Measurements from ENCODE around the gene RPL37A.

The RPL37A gene

DNA sequence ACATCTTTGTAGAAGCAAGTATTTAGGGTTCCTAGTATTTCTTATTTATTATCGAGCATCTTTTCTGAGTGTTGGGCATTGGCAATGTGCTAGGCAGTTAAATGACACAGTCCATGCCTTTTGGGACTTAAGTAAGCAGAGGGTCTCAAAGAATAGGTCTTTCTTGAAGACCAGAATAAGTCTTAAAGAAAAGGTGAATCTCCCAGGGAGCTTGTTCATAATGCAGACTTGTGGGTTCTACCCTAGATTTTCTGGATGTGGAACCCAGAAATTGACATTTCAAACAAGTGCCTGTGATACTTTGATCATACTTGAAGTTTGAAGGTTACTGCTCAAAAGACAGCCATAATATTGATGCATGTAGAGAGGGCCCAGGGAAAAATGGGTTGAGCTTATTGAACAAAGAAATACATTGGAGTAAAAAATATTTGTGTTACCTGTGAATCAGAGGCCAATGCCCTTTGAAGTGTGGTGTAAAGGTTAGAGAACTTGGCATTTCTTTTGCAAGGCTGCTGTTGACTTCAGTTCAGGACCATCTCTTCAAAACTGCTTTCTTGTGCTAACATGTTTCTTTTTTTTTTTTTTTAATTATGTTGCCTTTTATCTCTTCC lies 24.4 kb downstream of the RPL37A start:
- H3K9ac ChIP-seq (ENCODE audit: low read length), result no peak overlapping the region
- no peaks in the 10 kb centered on the region for H3K4me1 ChIP-seq (ENCODE audit: low read length)
- H2AFZ ChIP-seq (ENCODE audit: low read length), result no peak overlapping the region
- H3K79me2 ChIP-seq (ENCODE audit: low read length), result no peaks in the 10 kb centered on the region
- no peak overlapping the region for H3K4me3 ChIP-seq (ENCODE audit: low read length)
- no peak overlapping the region for H3K4me2 ChIP-seq (ENCODE audit: low read depth, low read length)
- no peak for DNase-seq
- H3K9me2 ChIP-seq (replicated peaks; ENCODE audit: insufficient read depth, low read length), result no peaks in the 10 kb centered on the region
- no peak for TF ChIP-seq EZH2 (optimal IDR thresholded peaks at IDR 0.05; ENCODE audit: low read depth, low read length)
- no peak for TF ChIP-seq EZH2phosphoT487 (IDR thresholded peaks at IDR 0.05; ENCODE audit: low read length)
- TF ChIP-seq, protein P1, sequence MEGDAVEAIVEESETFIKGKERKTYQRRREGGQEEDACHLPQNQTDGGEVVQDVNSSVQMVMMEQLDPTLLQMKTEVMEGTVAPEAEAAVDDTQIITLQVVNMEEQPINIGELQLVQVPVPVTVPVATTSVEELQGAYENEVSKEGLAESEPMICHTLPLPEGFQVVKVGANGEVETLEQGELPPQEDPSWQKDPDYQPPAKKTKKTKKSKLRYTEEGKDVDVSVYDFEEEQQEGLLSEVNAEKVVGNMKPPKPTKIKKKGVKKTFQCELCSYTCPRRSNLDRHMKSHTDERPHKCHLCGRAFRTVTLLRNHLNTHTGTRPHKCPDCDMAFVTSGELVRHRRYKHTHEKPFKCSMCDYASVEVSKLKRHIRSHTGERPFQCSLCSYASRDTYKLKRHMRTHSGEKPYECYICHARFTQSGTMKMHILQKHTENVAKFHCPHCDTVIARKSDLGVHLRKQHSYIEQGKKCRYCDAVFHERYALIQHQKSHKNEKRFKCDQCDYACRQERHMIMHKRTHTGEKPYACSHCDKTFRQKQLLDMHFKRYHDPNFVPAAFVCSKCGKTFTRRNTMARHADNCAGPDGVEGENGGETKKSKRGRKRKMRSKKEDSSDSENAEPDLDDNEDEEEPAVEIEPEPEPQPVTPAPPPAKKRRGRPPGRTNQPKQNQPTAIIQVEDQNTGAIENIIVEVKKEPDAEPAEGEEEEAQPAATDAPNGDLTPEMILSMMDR (IDR thresholded peaks at IDR 0.05; ENCODE audit: low read length), result no peak
- no peaks in the 10 kb centered on the region for H3K9me3 ChIP-seq (replicated peaks; ENCODE audit: insufficient read depth, low read length)
- H4K20me1 ChIP-seq (ENCODE audit: insufficient read depth, low read length), result no peaks in the 10 kb centered on the region
- no peaks in the 10 kb centered on the region for H3F3A ChIP-seq (ENCODE audit: insufficient read depth, low read length)
- no peaks in the 10 kb centered on the region for H3K27me3 ChIP-seq (replicated peaks; ENCODE audit: insufficient read depth, low read length)
- no peaks in the 10 kb centered on the region for H3K36me3 ChIP-seq (replicated peaks; ENCODE audit: insufficient read depth, low read length)
- H3K27ac ChIP-seq (ENCODE audit: low read length), result no peak overlapping the region

- no peaks in the 10 kb centered on the region for H3F3A ChIP-seq (ENCODE audit: insufficient read depth, low read length)
- H3K9me3 ChIP-seq (replicated peaks; ENCODE audit: insufficient read depth, low read length), result no peaks in the 10 kb centered on the region
- TF ChIP-seq EZH2phosphoT487 (IDR thresholded peaks at IDR 0.05; ENCODE audit: low read length) (no peak), EZH2 (optimal IDR thresholded peaks at IDR 0.05; ENCODE audit: low read depth, low read length) (no peak)
- TF ChIP-seq, protein P1 (IDR thresholded peaks at IDR 0.05; ENCODE audit: low read length), result no peak
These were observed 27.3 kb downstream of the RPL37A start for GRCh38 chr2:216525972-216526371.

DNA sequence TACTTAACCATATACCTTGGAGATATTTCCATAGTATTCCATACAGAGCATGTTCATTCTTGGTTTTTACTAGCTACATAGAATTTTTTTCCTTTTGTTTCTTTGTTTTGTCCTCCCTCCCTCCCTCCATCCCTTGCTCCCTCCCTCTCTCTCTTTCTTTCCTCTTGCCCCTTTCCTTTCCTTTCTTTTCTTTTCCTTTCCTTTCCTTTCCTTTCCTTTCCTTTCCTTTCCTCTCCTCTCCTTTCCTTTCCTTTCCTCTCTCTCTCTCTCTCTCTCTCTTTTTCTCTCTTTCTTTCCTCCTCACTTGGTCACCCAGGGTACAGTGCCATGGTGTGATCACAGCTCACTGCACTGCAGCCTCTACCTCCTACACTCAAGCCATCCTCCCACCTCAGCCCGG lies 28.3 kb downstream of the RPL37A start:
- H3K9me3 ChIP-seq (replicated peaks; ENCODE audit: insufficient read depth, low read length), result no peaks in the 10 kb centered on the region
- H3K27me3 ChIP-seq (replicated peaks; ENCODE audit: insufficient read depth, low read length), result no peaks in the 10 kb centered on the region
- no peak overlapping the region for H3K27ac ChIP-seq (ENCODE audit: low read length)
- no peak overlapping the region for H3K4me3 ChIP-seq (ENCODE audit: low read length)
- no peak for TF ChIP-seq EZH2phosphoT487 (IDR thresholded peaks at IDR 0.05; ENCODE audit: low read length)
- TF ChIP-seq, protein P1 (IDR thresholded peaks at IDR 0.05; ENCODE audit: low read length), result no peak
- TF ChIP-seq EZH2 (optimal IDR thresholded peaks at IDR 0.05; ENCODE audit: low read depth, low read length), result no peak
- no peaks in the 10 kb centered on the region for H3K79me2 ChIP-seq (ENCODE audit: low read length)
- H3K9ac ChIP-seq (ENCODE audit: low read length), result no peak overlapping the region
- no peaks in the 10 kb centered on the region for H3K36me3 ChIP-seq (replicated peaks; ENCODE audit: insufficient read depth, low read length)
- no peaks in the 10 kb centered on the region for H3K9me2 ChIP-seq (replicated peaks; ENCODE audit: insufficient read depth, low read length)
- DNase-seq, result no peak
- H3F3A ChIP-seq (ENCODE audit: insufficient read depth, low read length), result no peaks in the 10 kb centered on the region
- H2AFZ ChIP-seq (ENCODE audit: low read length), result no peak overlapping the region
- no peak overlapping the region for H3K4me2 ChIP-seq (ENCODE audit: low read depth, low read length)
- H3K4me1 ChIP-seq (ENCODE audit: low read length), result no peaks in the 10 kb centered on the region
- H4K20me1 ChIP-seq (ENCODE audit: insufficient read depth, low read length), result no peaks in the 10 kb centered on the region

More at GRCh38 chr2:216525972-216526371, 27.3 kb downstream of the RPL37A start:
- Histone ChIP-seq H3K9ac (ENCODE audit: low read length) (no peak overlapping the region), H3K4me3 (ENCODE audit: low read length) (no peak overlapping the region), H3K27ac (ENCODE audit: low read length) (no peak overlapping the region), H3K79me2 (ENCODE audit: low read length) (no peaks in the 10 kb centered on the region), H4K20me1 (ENCODE audit: insufficient read depth, low read length) (no peaks in the 10 kb centered on the region), H3K4me2 (ENCODE audit: low read depth, low read length) (no peak overlapping the region), H3K4me1 (ENCODE audit: low read length) (no peaks in the 10 kb centered on the region), H3K36me3 (replicated peaks; ENCODE audit: insufficient read depth, low read length) (no peaks in the 10 kb centered on the region), H2AFZ (ENCODE audit: low read length) (no peak overlapping the region), H3K27me3 (replicated peaks; ENCODE audit: insufficient read depth, low read length) (no peaks in the 10 kb centered on the region), H3K9me2 (replicated peaks; ENCODE audit: insufficient read depth, low read length) (no peaks in the 10 kb centered on the region)
- no peak for DNase-seq

All from MM.1S (cell line).